HS-5 (cell line): ENCODE measurements around the gene CES3.

Experiments
- DNase-seq: peaks from one replicate; pipeline ENCODE4 v3.0.0-alpha.2; 2012; ENCODE audit warnings: low read depth

Gene CES3

DNA sequence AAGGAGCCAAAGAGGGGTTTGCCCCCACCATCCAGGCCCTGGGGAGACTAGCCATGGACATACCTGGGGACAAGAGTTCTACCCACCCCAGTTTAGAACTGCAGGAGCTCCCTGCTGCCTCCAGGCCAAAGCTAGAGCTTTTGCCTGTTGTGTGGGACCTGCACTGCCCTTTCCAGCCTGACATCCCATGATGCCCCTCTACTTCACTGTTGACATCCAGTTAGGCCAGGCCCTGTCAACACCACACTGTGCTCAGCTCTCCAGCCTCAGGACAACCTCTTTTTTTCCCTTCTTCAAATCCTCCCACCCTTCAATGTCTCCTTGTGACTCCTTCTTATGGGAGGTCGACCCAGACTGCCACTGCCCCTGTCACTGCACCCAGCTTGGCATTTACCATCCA is 48.1 kb downstream of the CES3 start:
- DNase-seq: no peak

DNA sequence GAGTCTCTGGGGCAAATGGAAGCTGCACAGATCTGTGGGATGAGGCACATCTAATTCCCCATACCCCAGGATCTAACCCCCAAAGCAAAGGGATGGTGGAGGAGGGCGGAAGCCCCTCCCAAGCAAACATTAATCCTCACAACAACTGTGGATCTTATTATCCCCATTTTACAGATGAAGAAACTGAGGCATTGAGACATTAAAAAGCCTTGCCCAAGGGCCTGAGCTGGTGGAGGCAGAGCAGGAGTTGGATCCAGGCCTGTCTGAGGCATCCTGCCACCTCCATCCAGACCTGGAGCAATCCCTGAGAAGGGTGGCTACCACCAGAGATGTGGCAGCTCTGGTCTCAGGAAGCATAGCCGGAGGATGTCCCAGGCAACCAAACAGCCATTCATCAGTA is 50.2 kb downstream of the CES3 start:
- DNase-seq: no peak

DNA sequence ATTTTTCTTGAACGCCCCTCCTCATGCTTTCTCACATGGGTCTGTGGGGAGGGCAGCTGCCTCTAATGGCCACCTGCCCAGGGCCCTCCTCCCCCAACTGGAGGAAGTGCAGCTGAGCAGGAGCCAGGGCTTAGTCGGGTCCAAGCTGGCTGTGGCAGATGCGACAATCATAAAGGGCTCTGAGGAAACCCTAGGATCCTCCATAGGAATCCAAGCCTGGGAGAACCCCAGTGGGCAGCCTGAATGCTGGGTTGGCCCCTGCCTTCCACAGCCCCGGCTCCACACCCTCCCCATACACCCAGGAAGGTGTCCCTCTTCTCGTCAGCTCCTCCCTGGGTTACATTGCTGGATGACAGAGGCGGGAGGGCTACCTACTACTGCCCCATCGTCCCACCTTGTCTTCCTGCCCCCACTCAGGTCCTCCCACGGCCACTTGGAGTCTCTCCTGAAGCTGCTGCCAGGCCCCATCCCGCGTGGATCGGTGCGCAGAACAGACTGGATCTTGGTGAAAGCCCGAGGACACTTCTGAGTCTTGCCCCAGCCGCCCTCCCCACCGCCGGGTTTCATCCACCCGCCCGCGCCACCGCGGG is 52.3 kb downstream of the CES3 start:
- DNase-seq: no peak

DNA sequence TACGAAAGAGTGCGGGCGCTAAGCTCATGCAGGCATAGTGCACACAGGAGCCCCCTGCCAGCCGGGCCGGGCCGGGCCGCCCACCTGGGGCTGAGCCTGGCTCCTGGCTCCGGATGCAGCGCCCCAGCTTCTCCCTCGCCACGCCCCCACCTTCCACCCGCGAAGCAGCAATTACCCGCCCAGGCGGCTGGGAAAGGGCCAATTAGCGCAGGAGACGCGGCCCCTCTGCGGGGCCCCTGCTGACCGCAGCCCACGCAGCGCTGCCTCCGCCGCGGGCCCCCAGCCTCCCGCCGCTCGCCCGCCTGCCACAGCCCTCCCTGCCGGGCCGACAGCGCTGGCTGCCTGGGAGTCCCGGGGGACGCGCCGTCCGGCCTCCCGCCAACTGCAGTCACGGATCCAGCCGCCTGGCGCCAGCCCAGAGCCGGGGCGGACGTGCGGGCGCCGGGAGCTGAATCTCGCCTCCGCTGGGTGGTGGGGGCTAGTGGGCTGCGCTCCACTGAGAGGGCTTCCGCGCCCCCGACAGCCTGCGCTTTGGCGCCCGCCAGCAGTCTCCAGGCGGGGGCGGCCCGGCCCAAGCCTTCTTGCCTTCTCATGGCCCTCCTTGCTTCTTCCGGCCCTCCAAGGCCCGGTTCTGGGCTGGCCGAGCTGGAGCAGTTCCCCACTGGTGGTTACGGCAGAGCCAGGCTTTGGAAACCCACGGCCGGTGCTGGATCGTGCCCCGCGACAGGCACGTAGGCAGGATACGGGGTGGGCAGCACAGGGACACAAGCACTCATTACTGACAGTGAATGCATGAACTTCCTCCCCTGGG is 53.0 kb downstream of the CES3 start:
- DNase-seq: no peak

DNA sequence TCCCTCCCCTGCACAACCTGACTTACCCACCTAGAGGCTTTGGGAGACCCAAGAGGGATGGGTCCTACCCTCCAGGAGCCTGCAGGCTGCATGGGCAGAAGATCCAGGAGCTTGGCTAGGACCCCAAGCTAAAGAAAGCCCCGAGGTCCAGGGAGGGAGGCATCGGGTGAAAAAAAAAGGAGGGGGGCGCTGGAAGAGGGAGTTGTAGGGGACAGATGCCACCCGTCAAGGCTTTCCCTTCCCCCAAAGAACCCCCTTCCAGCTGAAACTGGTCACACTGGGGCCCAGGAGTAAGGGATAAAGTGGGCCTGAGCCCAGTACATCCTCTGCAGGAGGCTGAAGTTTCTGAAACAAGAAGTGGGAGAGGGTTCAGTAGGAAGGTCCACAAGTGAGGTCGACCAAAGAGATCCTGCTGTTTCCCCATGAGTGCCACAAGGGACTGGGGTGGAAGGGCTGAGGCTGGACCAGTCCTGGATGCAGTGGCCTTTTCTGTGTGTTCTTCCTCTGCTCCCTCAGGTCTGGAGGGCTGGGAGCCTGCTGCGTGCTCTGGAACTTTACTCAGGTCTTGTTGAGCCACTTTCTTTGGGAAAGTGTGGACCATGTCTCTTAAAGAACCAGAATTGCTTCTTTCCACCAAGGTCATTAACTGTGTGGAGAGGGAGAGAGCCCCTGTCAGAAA is 53.7 kb downstream of the CES3 start:
- no peak for DNase-seq

DNA sequence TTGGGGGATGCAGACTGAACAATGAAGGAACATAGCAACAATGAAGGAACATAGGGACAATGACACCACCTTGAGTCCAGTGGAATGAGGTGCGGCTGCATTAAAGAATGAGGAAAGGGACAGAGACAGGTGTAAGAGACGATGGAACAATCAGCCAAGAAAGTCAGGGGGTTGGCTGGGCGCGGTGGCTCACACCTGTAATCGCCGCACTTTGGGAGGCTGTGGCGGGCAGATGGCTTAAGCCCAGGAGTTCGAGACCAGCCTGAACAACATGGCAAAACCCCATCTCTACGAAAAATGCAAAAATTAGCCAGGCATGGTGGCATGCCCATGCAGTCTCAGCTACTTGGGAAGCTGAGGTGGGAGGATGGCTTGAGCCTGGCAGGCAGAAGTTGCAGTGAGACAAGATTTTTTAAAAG is 54.3 kb downstream of the CES3 start:
- DNase-seq: no peak

DNA sequence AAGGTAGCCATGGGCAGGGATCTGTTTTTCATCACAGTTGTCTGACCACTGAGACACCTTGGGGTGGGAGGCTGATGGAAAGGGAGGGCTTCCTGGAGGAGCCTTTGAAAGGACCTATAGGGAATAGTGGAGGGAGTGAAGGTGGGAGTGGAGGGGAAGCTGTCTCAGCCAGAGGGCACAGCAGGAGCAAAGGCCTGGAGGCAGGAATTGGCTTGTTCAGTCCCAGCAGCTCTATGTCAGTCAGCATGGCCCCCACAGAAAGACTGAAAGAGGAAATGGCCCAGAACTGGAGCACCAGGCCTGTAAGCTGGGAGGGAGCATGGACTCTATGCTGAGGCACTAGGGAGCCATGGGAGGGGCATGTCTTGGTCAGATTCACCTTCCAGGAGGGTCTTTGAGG is 55.1 kb downstream of the CES3 start:
- no peak for DNase-seq

DNA sequence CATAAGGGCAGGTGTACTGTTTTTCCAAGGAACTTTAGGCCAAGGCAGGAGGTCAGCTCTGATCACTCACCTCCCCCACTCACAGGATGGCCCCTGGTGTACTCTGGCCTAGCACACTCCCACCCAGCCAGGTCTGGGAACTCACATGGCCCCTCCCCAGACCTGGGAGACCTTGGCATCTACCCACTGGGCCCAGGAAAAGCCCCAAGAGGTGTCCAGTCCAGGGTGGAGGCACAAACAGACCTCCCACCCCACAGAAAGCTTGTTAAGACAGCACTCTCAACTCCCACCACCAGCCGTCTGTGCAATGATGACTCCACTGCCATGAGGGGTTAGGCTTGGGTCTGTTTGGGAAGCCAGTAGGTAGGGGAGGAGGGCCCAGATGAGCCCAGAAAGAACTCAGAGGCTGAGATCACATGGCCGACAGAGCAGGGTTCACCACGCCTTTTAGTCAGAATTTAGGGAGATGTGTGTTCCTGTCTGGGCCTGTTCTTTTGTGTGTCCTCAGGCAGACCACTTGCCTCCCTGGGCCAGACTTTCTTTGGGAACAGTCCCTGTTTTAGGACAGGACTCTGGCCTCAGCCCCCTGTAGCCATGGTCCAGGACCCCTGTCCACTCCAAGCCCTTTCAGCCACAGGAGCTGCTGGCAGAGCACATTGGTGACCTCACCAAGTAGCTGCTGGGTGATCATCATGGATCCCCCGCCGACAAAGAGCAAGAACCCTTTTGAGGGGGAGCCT is 55.8 kb downstream of the CES3 start:
- DNase-seq: no peak

DNA sequence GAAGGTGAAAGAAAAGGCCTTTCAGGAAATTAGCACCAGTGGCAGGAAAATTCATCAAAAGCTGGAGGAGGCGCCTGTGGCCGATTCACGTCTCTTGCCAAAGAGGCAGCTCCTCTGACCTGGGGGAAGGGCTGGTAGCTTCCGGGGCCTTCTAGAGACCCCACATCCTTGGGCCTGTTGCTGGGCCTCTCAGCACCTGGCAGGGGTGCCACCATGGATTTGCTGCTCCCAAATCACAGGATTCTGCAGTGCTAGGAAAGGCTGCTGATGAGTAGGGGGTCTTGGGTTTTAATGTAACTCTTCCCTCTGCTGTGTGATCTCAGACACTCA is 56.3 kb downstream of the CES3 start:
- no peak for DNase-seq

DNA sequence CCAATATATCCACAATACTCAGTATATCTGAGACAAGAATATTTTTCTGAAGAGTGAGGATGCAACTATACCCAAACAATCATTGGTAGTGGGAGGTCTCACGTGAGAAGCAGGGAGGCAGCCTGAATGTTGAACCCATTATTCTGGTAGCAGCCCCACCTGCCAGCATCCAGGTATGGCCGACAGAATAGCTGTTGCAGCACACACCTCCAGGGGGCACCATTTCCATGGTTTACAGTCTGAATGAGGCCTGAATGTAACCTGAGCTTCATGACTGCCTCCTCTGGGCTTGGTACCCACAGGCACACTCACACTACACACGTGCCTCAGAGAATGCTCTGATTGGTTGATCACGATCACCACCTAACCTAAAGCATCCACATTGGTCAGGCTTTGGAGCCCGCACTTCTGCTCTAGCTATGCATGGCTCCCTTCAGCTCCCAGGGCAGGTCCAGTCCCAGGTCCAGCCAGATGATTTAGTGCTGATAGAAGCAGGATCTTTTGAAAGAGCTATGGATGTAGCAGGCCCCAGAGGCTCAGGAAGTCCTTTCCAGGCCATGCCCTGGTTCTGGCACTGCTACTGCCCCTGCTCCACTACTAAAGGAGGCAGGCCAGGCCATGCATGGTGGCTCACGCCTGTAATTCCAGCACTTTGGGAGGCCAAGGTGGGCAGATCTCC is 56.9 kb downstream of the CES3 start:
- peak; percentile 81 for DNase-seq

DNA sequence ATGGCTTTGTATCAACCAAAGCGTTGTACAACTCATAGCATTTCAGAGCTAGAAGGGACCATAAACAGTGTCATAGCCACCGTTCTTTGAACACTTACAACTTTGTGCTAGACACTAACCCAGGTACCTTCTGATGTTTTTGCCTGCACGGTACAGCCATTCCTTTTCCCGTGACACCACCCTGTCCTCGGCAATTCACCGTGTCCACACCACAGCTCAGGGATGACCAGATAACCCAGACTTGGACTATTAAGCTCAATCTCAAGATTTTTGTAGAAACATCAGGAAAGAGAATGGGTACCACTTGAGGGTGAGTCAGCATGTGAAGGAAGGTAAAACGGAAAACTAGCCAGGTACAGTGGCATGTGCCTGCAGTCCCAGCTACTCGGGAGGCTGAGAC is 58.1 kb downstream of the CES3 start:
- no peak for DNase-seq

DNA sequence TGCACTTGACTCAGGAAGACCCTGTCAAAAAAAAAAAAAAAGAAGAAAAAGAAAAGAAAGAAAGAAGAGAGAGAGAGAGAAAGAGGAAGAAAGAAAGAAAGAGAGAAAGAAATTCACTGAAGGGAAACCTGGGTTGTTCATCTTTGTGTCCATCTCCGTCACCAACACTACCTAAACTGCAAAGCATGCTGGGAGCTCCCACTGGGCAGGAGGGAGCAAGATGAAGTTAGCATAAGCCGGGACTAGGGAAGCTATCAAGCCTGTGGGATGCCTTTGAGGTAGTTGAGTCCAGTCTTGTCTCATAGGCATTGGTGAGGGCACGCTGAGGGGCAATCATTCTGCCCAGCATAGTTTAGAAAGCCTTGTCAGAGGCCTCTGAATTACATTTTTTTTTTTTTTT is 60.3 kb downstream of the CES3 start:
- no peak for DNase-seq

DNA sequence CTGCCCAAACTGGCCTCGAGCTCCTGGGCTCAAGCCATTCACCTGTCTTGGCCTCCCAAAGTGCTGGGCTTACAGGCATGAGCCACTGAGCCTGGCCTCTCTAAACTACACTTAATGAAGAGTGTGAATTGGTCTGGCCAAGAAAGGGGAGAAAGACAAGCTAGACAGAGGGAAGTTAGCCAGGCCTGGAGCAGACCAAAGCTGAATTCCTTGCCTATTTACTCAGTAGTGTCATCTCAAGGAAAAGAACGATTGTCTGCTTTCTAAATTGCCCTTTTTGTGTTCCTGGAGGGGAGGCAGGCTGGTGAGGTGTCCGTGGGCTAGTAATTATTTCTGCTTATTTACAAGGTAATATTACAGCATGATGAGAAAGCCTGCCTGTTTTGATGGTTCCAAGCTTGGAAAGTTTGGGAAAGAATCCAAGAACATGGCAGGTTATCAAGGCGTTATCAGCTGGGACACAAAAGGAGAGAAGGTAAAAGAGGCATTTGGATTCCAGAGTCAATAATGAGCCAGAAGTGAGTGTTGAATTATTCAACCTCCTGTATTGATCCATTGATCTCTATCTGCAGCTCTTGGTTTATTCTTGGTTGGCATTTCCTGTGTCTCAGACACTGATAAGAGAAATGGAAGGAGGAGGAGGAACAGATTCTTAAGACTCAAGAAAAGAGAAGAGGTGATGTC is 61.6 kb downstream of the CES3 start:
- no peak for DNase-seq

DNA sequence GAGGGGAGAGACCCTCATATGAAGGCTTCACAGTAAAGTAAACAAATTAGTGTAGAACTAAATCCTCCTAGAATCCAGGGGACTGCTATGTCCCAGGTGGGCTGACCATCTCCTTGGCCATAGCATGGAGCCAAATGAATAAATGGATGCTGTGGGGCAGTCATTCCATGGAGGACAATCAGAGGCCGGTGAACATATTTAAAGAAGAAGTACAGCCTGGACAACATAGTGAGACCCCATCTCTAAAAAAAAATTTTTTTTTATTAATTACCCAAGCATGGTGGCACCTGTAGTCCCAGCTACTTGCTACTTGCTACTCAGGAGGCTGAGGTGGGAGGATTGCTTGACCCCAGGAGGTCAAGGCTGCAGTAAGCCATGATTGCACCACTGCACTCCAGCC is 62.6 kb downstream of the CES3 start:
- no peak for DNase-seq
